Neural crest cell (in vitro differentiated cells): ENCODE data around the gene AKR1D1. TPM values are rescaled to one million over a fixed set of nuclear protein-coding genes. Genes with fewer than 3 reads are reported as not detected.
"Not testable (repeated sequence)": the region's sequence is repeated elsewhere in the genome, so short reads cannot be mapped to it uniquely, and the experiment has no call there.

Experiments used
- DNase-seq: peaks from one replicate; pipeline ENCODE4 v3.0.0; 2021; ENCODE audit warnings: low read depth, mixed read lengths, low spot score
- H3K27ac Mint-ChIP-seq: one replicate; pipeline ENCODE4 v1.8.0; 2021; ENCODE audit warnings: mild to moderate bottlenecking, mixed read lengths; ENCODE audit not compliant: unreplicated experiment
- H3K27me3 Mint-ChIP-seq: 2 replicates; pipeline ENCODE4 v1.8.0; 2021; ENCODE audit warnings: low read depth, mild to moderate bottlenecking, mixed read lengths
- H3K36me3 Mint-ChIP-seq: 2 replicates; pipeline ENCODE4 v1.8.0; 2021; ENCODE audit warnings: low read depth, mild to moderate bottlenecking, mixed read lengths
- H3K4me1 Mint-ChIP-seq: 2 replicates; pipeline ENCODE4 v1.8.0; 2021; ENCODE audit warnings: mixed read lengths
- H3K4me3 Mint-ChIP-seq: one replicate; pipeline ENCODE4 v1.8.0; 2021; ENCODE audit warnings: mild to moderate bottlenecking, mixed read lengths
- H3K9me3 Mint-ChIP-seq: 2 replicates; pipeline ENCODE4 v1.8.0; 2021; ENCODE audit warnings: mixed read lengths
- total RNA-seq: library from RNA; stranded (reverse); gene quantifications from 2 replicates; pipeline ENCODE4 v1.2.1, GENCODE V29; 2021
- TF ChIP-seq, protein P1 (sequence below): fragments of 200-600 bp; sonication (generic); conservative IDR thresholded peaks from 2 replicates; pipeline ENCODE4 v1.5.0; 2021; ENCODE audit warnings: antibody characterized with exemption, mild to moderate bottlenecking

The AKR1D1 gene
- total RNA-seq, 1 donor from 2014 or later: not detected

DNA sequence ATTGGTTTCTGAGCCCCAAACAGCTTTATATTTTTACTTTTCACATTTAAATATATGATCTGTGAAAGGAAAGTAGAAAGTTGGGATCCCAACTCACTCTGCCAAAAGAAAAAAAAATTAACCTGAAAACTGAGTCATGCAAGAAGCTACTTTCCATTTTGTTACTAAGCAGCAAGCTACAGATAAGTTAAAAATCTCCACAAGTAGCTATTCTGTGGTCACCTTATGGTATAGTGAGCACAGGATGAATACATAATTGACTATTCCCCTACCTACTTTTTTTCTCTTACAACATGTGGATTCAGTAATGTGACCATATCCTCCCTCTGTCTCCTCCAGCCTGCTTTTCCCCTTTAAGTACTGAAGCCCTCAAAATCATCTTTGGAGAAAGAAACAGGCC is 44.1 kb upstream of the AKR1D1 start:
- Mint-ChIP-seq H3K27ac (no peak overlapping the region), H3K4me3 (no peak overlapping the region), H3K27me3 (no peaks in the 10 kb centered on the region), H3K4me1 (no peaks in the 10 kb centered on the region), H3K9me3 (peaks cover 15% of the 10 kb centered on the region), H3K36me3 (peaks cover 15% of the 10 kb centered on the region)
- DNase-seq: no peak
- TF ChIP-seq, protein P1, sequence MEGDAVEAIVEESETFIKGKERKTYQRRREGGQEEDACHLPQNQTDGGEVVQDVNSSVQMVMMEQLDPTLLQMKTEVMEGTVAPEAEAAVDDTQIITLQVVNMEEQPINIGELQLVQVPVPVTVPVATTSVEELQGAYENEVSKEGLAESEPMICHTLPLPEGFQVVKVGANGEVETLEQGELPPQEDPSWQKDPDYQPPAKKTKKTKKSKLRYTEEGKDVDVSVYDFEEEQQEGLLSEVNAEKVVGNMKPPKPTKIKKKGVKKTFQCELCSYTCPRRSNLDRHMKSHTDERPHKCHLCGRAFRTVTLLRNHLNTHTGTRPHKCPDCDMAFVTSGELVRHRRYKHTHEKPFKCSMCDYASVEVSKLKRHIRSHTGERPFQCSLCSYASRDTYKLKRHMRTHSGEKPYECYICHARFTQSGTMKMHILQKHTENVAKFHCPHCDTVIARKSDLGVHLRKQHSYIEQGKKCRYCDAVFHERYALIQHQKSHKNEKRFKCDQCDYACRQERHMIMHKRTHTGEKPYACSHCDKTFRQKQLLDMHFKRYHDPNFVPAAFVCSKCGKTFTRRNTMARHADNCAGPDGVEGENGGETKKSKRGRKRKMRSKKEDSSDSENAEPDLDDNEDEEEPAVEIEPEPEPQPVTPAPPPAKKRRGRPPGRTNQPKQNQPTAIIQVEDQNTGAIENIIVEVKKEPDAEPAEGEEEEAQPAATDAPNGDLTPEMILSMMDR: no peak

DNA sequence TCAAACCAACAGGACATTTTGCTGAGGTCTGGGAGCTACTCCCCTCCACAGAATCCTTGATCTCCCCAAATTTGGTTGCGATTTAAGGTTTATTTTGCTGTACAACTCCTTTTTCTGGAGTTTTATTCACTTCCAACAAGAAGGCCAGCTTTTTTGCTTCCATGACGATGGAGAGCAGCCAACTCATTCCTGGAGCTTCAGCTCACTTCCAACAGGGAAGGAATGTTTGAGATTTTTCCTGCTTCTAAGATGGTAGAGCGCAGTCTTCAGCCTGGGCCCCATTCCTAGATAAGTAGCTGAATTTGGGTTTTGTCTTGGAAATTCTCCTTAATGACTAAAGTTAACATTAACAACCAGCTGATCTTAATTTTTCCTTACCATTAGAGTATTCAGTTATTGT is 43.5 kb upstream of the AKR1D1 start:
- no peak for DNase-seq
- Mint-ChIP-seq H3K27me3 (no peaks in the 10 kb centered on the region), H3K4me1 (no peaks in the 10 kb centered on the region), H3K36me3 (peaks cover 15% of the 10 kb centered on the region), H3K9me3 (peaks cover 15% of the 10 kb centered on the region), H3K27ac (no peak overlapping the region), H3K4me3 (no peak overlapping the region)
- TF ChIP-seq, protein P1: no peak

DNA sequence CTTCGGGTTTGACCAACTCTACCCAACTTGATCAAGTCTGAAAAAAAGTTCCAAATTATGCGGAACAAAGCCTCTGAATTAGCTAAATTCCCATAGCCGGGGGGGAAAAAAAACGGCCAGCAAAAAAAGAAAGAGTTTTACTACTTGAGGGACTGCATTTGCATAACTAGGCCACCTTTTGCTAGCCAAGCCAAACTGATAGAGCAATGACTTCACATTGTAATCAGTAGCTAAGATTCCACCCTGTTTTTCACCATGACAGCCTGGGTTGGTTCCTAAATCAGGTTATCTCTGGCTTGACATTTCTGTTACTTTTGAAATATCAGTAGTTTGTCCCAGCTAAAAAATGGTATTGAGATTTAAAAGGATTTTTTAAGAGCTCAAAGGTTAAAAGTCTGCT is 43.0 kb upstream of the AKR1D1 start:
- Mint-ChIP-seq H3K36me3 (peaks cover 15% of the 10 kb centered on the region), H3K4me3 (no peak overlapping the region), H3K27ac (no peak overlapping the region), H3K27me3 (no peaks in the 10 kb centered on the region), H3K4me1 (no peaks in the 10 kb centered on the region), H3K9me3 (peaks cover 17% of the 10 kb centered on the region)
- no peak for DNase-seq
- TF ChIP-seq, protein P1: no peak

DNA sequence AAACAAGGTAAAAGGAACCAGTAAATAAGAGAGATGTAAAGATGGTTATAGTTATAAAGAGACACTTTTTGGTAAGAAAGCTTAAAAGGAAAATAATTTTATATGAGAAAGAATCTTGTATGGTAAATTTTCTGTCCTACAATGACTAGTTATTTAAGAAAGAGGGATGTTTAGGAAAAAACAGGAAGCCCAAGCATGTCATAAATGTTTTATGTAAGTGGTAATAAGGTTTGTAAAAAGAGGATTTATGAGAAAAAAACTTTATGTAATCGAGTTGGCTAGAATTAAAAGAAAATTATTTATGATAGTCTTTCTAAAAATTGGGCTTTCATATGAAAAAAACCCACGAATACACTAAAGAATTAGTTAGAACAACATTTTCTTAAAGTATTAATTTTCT is 40.1 kb upstream of the AKR1D1 start:
- Mint-ChIP-seq H3K4me3 (no peak overlapping the region), H3K36me3 (peaks cover 28% of the 10 kb centered on the region), H3K27me3 (no peaks in the 10 kb centered on the region), H3K27ac (no peak overlapping the region), H3K9me3 (peaks cover 25% of the 10 kb centered on the region), H3K4me1 (no peaks in the 10 kb centered on the region)
- TF ChIP-seq, protein P1: no peak
- DNase-seq: no peak

DNA sequence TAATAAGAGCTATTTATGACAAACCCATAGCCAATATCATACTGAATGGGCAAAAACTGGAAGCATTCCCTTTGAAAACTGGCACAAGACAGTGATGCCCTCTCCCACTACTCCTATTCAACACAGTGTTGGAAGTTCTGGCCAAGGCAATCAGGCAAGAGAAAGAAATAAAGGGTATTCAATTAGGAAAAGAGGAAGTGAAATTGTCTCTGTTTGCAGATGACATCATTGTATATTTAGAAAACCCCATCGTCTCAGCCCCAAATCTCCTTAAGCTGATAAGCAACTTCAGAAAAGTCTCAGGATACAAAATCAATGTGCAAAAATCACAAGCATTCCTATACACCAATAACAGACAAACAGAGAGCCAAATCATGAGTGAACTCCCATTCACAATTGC is 36.2 kb upstream of the AKR1D1 start:
- Mint-ChIP-seq H3K9me3 (peaks cover 18% of the 10 kb centered on the region), H3K36me3 (peaks cover 22% of the 10 kb centered on the region)
- not testable (repeated sequence) for H3K27ac Mint-ChIP-seq, DNase-seq, H3K27me3 Mint-ChIP-seq, H3K4me3 Mint-ChIP-seq, H3K4me1 Mint-ChIP-seq

DNA sequence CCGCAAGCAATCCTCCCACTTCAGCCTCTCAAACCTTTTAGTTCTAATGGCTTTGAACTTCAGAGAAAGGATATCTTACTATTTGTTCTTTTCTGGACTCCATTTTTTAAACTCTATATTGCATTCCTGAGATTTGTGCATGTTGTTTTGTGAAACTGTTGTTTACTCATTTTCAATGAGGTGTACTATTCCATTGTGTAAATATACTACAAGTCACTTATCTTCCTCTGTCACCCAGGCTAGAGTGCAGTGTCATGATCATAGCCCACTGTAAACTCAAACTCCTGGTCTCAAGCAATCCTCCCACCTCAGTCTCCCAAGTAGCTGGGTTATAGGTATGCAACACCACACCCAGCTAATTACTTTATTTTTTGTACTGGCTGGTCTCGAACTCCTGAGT is 31.4 kb upstream of the AKR1D1 start:
- Mint-ChIP-seq H3K9me3 (peaks cover 4% of the 10 kb centered on the region), H3K4me3 (no peak overlapping the region), H3K36me3 (peaks cover 6% of the 10 kb centered on the region), H3K27ac (no peak overlapping the region), H3K27me3 (no peaks in the 10 kb centered on the region), H3K4me1 (no peaks in the 10 kb centered on the region)
- DNase-seq: no peak
- TF ChIP-seq, protein P1: no peak
